ENCODE measurements around the gene MRPL33. TPM values are rescaled to one million over a fixed set of nuclear protein-coding genes. Genes with fewer than 3 reads are reported as not detected.

The MRPL33 gene
- polyA plus RNA-seq, 1 of the 3 experiments (the other 2 are of a cell fraction): 132 TPM

DNA sequence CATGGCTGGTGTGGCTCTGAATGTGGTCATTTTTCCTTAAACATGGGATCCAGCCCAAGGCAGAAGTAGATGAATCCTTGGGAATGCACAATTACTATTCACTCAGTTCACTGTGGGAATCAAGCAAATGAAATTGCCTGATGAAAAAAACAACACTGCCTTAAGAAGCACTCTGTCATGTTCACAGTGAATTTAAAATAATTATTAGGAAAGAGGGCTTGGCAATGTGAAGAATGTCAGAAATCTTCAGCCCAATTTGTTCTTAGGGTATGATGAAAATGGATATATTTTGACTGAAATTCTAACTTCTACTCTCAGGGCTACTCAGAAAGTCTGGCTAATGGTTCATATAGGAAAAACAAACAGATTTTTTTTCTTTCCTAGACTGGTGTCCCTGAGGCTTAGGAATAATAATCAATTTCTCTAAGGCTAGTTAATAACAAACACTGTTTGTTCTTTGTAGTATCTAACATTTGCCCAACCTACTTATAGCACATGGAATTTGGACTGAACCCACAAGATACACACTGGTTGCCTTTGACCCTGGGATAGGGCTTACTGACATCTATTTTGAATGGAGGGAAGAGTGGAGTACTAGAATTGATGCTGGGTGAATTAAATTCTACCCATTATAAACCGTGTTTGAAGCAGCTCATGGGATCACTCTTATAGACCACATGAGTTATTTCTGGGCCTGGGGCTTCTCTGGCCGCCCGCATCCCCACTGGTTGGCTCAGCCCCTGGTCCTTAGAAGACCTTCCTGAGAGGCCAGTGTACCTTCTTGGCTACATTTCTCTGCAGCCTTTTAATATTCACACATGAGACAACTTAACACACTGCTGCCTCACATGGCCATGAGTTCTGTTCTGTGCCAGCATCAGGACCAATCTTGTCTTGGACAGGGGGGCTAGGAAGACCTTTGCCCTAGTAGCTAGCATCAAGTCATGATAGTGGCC lies 8.3 kb upstream of the MRPL33 start:
- H3K9me3 ChIP-seq: no peaks in the 10 kb centered on the region
- H3K79me2 ChIP-seq (ENCODE audit: insufficient read depth): no peaks in the 10 kb centered on the region
- no peaks in the 10 kb centered on the region for H3K9me2 ChIP-seq
- 88% methylated on average over 3 of the region's 3 CpGs for WGBS (ENCODE audit: low lambda C conversion rate)
- no peak overlapping the region for H3K27ac ChIP-seq (ENCODE audit: low read depth in 2 of 2, low read length in 1 of 2)
- POLR2A ChIA-PET: no interaction called here
- H2AFZ ChIP-seq (ENCODE audit: low read depth): no peak overlapping the region
- peaks cover 4% of the 10 kb centered on the region for H3F3A ChIP-seq (replicated peaks; ENCODE audit: insufficient read depth)
- CTCF ChIA-PET: interaction anchor here (0.6 to 2.3 kb wide), 3 partner anchors 9 to 79 kb away, joined by 3 to 9 read pairs (median 3); no protein-coding TSS in a partner anchor
- no peaks in the 10 kb centered on the region for H4K20me1 ChIP-seq (ENCODE audit: insufficient read depth)
- no peak for TF ChIP-seq MXI1 (IDR thresholded peaks at IDR 0.05; ENCODE audit: low read depth, low read length)
- no peak for TF ChIP-seq RFX5 (IDR thresholded peaks at IDR 0.05; ENCODE audit: low read length)
- no peak for TF ChIP-seq FOXM1 (IDR thresholded peaks at IDR 0.05; ENCODE audit: low read depth)
- TF ChIP-seq RAD21 (IDR thresholded peaks at IDR 0.05; ENCODE audit: low read length): no peak
- TF ChIP-seq TAF1 (IDR thresholded peaks at IDR 0.05; ENCODE audit: borderline replicate concordance, low read depth, low read length): no peak
- TF ChIP-seq, protein P1, sequence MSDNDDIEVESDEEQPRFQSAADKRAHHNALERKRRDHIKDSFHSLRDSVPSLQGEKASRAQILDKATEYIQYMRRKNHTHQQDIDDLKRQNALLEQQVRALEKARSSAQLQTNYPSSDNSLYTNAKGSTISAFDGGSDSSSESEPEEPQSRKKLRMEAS (IDR thresholded peaks at IDR 0.05; ENCODE audit: low read depth): no peak
- TF ChIP-seq, protein P2, sequence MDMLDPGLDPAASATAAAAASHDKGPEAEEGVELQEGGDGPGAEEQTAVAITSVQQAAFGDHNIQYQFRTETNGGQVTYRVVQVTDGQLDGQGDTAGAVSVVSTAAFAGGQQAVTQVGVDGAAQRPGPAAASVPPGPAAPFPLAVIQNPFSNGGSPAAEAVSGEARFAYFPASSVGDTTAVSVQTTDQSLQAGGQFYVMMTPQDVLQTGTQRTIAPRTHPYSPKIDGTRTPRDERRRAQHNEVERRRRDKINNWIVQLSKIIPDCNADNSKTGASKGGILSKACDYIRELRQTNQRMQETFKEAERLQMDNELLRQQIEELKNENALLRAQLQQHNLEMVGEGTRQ (IDR thresholded peaks at IDR 0.05; ENCODE audit: borderline replicate concordance, low read depth, low read length): no peak
- no peak for TF ChIP-seq TCF12 (IDR thresholded peaks at IDR 0.05)
- no peak for TF ChIP-seq EZH2phosphoT487 (IDR thresholded peaks at IDR 0.05; ENCODE audit: borderline replicate concordance, low read depth)
- TF ChIP-seq, protein P3, sequence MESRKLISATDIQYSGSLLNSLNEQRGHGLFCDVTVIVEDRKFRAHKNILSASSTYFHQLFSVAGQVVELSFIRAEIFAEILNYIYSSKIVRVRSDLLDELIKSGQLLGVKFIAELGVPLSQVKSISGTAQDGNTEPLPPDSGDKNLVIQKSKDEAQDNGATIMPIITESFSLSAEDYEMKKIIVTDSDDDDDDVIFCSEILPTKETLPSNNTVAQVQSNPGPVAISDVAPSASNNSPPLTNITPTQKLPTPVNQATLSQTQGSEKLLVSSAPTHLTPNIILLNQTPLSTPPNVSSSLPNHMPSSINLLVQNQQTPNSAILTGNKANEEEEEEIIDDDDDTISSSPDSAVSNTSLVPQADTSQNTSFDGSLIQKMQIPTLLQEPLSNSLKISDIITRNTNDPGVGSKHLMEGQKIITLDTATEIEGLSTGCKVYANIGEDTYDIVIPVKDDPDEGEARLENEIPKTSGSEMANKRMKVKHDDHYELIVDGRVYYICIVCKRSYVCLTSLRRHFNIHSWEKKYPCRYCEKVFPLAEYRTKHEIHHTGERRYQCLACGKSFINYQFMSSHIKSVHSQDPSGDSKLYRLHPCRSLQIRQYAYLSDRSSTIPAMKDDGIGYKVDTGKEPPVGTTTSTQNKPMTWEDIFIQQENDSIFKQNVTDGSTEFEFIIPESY (IDR thresholded peaks at IDR 0.05; ENCODE audit: borderline replicate concordance, low read depth): no peak
- no peak for TF ChIP-seq FOXJ3 (CRISPR knock-in tag; IDR thresholded peaks at IDR 0.05)
- no peak for TF ChIP-seq POLR2AphosphoS5 (IDR thresholded peaks at IDR 0.05; ENCODE audit: low read depth, low read length)
- no peak for TF ChIP-seq CHD2 (IDR thresholded peaks at IDR 0.05; ENCODE audit: low read length, partially characterized antibody)
- TF ChIP-seq TEAD4 (IDR thresholded peaks at IDR 0.05; ENCODE audit: borderline replicate concordance, insufficient read depth): no peak
- TF ChIP-seq YY1 (IDR thresholded peaks at IDR 0.05; ENCODE audit: low read depth): no peak
- no peak for TF ChIP-seq GABPA (IDR thresholded peaks at IDR 0.05; ENCODE audit: low read depth)
- TF ChIP-seq MEF2A (IDR thresholded peaks at IDR 0.05; ENCODE audit: borderline replicate concordance, low read depth): no peak
- no peaks in the 10 kb centered on the region for H3K27me3 ChIP-seq (ENCODE audit: insufficient read depth)
- no peak overlapping the region for H3K9ac ChIP-seq
- DNase-seq: no peak
- H3K4me2 ChIP-seq: no peak overlapping the region
- peaks cover 0 to 3% of the 10 kb centered on the region in 2 experiments; a peak in 1 of 4 replicates for H3K4me1 ChIP-seq (ENCODE audit: control insufficient read depth in 1 of 2, insufficient read depth in 2 of 2, low read depth in 1 of 2, low read length in 1 of 2)
- no peaks in the 10 kb centered on the region for H3K36me3 ChIP-seq (replicated peaks in 1 of 2; ENCODE audit: control insufficient read depth in 1 of 2, insufficient read depth in 2 of 2, low read length in 1 of 2)
- no peak overlapping the region for H3K4me3 ChIP-seq (ENCODE audit: low read depth in 2 of 2, low read length in 1 of 2)

Measured in SK-N-SH (cell line).